ENCODE results near the gene ZNF423.
"Not testable (repeated sequence)": the region's sequence is repeated elsewhere in the genome, so short reads cannot be mapped to it uniquely, and the experiment has no call there.

ZNF423 gene

GRCh38 chr16:49688036-49688697 is 167.7 kb downstream of the ZNF423 start:
- DNase-seq, result no peak

- no peak for DNase-seq
These were observed 168.4 kb downstream of the ZNF423 start for GRCh38 chr16:49687476-49688002.

- DNase-seq, result no peak
These were observed 171.2 kb downstream of the ZNF423 start for GRCh38 chr16:49684696-49685095.

GRCh38 chr16:49682577-49683165 is 173.2 kb downstream of the ZNF423 start:
- no peak for DNase-seq

DNA sequence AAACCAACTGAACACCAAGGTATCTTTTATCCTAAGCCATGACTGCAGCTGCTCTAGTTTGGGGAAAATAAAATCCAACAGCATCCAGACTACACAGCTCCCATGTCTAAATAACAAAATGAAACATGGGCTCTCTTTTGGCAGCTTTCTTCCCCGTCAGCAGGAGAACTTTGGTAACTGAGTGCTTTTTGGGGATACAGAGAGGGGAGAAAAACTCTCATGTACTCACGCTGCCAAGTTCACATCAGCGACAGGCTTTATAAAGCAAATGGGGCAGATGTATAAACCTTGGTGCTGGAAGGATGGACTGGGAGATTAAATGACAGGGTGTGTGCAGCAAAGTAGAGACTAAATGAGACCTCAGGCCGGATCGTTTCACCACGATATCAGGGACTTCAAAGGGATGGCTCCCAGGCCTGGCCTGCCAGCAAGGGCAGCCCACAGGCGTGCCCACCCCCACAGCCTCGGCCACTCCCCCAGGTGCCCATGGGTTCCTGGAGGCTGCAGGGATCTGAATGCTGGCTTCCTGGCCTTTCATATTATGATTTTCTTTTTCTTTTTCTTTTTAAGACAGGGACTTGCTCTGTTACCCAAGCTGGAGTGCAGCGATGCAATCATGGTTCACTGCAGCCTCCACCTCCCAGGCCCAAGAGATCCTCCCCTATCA is 174.6 kb downstream of the ZNF423 start:
- DNase-seq, result no peak

GRCh38 chr16:49679095-49679494 is 176.8 kb downstream of the ZNF423 start:
- no peak for DNase-seq

DNA sequence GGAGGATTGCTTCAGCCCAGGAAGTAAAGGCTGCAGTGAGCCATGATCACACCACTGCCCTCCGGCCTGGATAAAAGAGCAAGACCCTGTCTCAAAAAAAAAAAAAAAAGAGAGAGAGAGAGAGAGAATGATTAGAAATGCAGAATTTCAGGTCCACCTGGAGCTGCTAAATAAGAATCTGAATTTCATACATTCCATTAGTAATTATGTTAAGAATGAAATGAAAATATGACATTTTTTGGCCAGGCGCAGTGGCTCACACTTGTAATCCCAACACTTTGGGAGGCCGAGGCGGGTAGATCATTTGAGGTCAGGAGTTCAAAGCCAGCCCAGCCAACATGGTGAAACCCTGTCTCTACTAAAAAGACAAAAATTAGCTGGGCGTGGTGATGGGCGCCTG is 178.3 kb downstream of the ZNF423 start:
- DNase-seq, result not testable (repeated sequence)

DNA sequence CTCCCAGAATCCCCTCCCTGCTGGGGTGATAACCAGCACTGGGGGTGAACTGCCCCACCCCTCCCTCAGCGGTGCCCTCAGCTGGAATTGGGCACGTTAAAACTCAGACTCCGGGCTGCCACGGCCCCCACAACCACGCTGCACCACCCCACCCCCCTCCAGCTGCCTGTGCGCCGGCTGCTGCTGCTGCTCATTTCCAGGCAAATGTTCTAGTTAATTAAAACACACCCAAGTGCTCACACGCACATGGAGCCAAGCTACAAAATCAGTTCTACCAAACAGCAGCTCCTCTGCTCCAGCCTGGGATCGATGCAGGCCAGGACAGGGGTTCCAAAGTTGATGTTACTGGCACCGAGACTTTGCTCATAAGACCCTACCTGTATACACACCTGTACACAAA is 180.5 kb downstream of the ZNF423 start:
- no peak for DNase-seq

DNA sequence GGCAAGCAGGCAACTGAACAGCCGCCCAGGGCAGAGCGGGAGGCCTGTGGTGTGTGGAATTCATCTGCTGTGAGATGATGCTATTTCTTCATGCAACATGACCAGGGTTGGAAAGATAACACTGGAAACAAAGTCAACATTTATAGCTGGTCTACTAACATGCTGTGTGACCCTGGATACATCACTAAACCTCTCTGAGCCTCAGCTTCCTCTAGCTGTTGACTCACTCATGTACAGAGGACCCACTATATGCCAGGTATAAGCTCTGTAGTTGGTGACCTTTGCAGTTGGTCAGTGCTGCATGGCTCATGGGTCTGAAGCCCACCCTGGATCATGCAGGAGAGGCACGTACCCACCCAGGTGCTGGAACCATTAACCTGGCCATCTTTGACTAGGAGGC is 180.9 kb downstream of the ZNF423 start:
- DNase-seq, result no peak

DNA sequence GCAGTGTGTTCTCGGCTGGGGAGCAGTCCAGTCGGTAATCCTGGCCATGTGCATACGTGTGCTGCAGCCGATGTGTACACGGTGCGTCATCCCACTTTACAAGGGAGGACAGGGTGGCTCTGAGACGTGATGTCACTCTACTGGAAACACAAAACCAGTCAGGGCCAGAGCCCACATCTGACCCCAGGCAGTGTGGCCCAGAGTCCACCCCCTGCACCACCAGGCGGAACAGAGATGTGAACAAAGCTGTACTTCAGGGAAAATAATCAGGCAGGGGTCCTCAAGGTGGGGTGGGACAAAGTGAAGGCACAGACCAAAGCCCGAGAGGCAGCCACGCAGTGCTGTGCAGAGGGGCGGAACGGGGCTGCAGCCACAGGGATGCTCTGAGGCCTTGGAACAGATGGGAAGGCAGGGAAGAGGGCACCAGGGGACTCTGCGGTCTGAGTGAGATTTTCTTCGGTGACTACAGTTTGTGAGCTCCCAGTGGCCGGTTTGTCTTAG is 181.5 kb downstream of the ZNF423 start:
- DNase-seq, result no peak

DNA sequence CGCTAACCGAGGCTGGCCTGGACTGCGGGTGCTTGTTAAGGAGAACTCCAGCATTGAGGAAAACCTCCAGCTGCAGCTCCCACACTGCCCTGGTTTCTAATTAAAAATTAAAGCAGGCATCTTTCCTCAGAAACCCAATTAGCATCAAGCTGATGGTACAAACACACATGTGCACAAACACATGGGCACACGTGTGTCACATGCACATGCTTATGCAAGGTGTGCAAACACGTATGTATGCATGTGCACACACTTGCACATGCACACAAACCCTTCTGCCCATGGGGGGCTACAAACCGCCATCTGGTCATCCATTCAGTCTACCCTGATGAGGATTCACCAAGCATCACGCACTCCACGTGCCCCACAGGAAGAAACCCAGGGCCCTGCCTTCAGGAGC is 182.5 kb downstream of the ZNF423 start:
- DNase-seq, result no peak

DNA sequence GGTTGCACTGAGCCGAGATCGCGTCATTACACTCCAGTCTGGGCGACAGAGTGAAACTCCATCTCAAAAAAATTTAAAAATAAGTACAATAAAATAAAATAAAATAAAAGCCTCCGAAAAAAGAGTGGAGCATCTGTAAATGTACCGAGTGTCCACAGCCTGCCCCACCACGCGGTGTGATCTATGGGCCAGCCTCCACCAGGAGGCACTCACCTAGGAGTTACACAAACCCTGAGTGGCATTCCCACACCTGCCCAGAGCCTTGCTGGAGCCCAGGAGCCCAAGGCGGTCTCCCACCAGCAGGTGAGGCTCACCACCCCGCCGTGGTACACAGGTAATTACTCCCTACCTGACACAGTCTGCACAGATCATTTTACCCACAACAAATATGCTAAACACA is 183.2 kb downstream of the ZNF423 start:
- DNase-seq, result no peak

DNA sequence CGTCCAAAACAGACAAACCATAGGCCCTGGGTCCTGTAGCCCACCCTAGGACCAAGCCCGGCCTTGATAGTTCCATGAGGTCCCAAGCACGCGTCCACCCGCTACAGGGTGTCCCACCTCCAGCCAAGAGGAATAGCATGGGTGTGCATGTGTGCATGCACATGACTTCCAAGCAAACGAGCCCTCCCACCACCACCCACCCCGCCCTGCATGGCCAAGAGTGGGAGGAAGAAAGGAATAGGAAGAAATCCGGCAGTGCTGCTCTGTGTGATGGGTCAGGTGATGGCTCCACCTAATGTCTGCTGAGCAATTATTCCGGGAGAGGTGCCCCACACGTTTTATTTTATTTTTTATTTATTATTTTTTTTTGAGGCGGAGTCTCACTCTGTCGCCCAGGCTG is 184.6 kb downstream of the ZNF423 start:
- no peak for DNase-seq

DNA sequence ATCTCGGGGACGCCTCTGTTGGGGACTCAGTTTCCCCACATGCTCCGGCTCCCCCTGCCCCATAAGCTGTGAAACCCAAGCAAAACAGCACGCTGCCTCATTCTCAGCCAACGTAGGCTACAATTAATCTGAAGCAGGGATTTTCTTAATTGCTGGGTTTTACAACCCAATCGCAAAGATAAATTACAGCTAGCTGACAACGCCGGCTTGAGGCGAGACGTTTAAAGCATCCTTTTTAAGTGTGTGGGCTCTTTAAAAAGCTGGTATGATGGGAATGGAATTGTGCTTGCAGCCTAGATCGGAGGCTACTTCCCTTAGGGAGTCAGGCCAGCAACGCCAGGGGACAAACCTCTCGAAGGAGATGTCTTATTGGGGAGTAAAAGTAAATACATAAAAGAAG is 185.3 kb downstream of the ZNF423 start:
- DNase-seq, result no peak

DNA sequence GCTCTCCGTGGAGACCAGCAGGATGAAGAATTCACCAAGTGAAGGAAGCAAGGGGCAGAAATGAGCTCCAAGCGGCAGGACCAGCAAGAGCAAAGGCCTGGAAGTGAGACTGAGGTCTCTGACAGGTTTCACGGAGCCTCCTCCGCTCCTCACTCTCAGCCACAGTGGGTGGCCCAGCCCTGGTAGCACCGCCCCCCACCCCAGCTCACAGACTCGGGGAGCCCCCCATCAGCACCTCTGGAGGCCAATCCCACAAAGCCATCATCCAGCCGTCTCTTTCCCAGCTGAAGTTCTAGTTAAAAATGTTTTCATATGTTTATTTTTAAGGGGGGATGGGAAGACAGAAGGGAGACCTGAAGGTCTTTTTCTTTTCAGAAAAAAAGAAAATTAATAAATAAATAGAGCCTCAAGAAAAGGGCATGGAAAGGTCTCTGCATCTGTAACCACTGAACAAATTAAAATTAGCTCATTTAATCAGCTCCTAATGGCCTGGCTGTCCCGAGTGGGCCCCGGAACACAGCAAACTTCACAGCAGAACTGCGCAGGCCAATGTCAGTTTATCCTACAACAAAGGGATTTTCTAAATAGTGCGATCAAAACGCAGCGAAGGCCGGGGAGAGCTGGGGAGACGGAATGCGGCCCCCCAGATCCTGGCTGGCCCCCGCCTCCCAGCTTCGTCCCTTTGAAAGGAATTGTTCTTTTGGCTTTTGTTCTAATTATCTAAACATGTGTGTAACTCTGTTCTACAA is 190.3 kb downstream of the ZNF423 start:
- no peak for DNase-seq

DNA sequence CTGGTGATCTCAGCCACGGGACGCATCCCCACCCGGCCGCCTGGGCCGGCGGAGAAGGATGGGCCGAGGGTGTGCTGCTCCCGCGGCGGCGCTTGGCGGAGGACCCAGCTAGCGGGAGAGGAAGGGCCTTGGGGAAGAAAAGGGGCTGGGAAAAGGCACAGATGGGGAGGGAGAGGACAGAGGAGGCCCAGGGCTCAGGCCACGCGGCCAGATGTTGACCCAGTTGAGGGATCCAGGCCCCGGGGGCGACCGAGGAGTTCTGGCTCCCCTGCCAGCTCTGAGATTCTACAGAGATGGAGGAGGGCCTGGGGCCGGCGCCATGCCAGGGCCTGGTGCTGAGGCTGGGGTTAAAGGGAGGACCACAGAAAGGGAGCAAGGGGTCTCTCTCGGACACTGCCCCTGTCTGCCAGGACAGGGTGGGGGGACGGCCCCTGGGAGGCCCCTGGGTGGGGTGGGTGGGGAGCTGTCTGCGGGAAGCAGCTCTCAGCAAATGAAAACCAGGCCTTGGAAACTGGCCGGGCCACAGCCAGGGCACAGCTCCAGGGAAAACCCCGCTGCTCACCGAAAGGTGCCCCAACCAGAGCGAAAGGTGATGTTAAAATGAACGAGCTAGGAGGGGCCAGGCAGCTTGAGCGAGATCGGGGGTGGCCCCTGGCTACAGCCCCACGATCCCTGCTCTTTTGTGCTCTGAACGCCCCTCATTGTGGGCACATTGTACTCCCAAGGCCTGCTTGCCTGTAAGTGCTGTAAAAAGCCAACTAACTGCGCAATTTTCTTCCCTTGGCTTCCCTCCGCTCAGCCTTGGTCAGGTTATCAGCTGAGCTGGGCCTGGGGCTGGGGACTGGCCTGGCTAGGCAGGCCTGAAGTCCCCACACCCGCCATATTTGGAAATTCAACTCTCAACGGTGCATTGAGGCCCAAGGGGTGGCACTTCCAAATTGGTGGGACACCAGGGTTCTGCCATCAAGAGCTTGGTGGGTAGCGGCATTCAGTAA is 191.4 kb downstream of the ZNF423 start:
- no peak for DNase-seq

DNA sequence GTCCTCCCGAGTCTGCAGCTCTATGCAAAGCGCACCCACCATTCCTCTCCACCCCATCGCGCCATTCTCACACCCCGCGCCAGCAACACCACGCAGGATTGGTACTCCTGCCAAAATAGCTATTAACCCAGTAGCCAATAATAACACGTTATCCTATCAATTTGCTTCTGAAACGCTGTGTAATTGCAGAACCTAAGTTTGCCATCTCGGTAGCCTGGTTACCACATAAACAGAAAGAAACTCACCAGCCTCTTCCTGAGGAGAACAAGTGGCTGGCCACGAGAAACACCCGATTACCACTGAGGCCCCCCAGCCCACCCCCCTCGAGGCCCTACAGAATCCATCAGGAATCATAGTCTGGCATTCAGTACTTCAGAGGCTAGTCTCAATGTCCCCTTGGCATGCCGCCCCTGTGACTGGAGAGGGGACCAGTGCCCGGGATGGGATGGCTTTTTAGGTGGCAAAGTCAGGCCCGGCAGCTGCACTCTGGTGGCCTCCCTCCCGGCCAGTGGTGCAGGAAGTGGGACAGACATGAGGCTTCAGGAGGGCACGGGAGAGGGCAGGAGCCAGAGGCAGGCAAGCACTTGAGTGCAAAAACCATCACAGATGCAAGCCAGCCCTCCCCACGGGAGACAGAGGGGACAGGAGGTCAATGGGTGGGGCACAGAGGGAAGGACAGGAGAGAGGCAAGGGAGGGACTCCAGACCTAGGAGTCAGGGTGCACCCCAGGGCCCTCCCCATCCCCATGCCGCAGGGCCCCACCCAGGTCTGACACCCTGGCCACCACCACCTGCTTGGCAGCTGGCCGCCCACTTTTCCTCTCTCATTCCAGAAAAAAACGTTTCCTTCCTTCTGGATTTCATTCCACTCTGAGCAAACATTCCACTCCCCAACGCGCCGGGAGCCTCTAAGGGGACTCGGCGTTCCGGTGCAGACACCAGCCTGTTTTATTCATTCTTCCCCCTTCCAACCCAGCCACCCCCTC is 192.5 kb downstream of the ZNF423 start:
- DNase-seq, result no peak

DNA sequence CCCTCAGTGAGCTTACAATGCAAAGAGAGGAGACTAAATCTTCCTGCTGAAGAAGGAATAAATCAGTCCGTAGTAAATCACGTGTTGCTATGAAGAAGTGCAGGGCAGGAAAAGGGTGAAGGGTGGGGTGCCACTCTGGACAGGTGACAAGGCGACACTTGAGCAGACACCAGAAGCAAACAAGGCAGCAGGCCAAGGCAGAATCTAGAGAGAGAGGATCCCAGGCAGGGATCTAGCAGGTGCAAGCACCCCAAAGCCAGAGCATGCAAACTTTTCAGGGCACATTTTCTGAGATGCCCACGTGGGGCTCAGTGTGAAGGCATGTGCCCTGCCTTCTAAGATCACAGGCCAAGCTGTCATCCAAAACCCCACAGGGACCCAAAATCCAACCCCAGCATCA is 193.3 kb downstream of the ZNF423 start:
- no peak for DNase-seq

DNA sequence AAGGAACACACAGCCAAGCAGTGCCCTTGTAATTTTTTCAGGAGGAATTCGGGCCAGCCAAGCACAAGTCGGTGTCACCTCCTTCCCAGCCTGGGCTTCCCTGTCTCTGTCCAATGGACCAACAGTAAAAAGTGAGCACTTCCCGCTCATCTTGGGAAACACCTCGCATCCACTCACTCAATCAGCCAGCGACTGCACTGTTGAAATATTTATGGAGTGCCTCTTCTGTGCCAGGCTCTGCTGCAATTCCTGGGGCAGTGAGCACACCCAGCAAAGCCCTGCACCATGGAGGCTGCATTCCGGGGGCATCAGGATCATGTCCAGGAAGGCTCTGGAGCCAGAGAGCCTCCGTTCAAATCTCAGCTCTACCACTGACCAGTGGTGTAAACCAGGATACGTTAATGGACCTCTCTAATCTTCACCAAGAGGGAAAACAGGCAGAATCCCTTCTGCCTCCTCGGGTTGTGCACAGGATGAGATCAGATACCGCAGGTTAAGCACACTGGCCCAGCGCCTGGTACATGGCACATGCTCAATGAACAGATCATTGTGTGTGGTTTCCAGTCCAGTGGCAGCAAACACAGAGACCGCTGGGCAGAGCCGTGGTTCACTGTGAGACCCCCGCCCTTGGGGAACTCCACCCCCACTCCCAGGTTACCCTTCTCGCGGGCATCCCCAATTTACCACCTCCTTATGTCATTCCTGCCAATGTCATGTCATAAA is 194.3 kb downstream of the ZNF423 start:
- no peak for DNase-seq

DNA sequence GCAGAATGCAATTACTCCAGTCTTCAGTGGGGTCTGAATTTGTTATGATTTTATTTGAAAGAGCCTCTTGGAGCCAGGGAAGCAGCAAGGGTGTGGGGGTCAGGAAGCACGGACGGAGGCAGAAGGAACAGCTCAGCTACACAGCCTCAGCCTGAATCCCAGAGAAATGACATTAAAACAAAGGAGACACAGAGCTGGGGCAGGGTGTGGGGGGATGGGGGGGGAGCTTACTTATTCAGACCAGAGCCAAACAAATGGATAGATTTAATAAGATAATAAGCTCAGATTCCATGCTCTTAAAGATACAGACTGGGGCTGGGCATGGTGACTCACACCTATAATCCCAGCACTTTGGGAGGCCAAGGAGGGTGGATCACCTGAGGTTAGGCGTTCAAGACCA is 195.3 kb downstream of the ZNF423 start:
- DNase-seq, result no peak
